Measurements from ENCODE around the gene ZNF771. TPM values are rescaled to one million over a fixed set of nuclear protein-coding genes. Genes with fewer than 3 reads are reported as not detected.

ZNF771 gene
- total and polyA plus RNA-seq, 9 of the 15 experiments (the other 6 are each of a cell fraction or from before 2014, with no cell fraction given), result 1.5 to 12.6 (median 4.4) TPM

- TF ChIP-seq ZBTB9 (CRISPR knock-in tag; IDR thresholded peaks at IDR 0.05) (peak; percentile 55; the same call in 1 of the 2 replicates), JUNB (CRISPR knock-in tag; conservative IDR thresholded peaks at IDR 0.05) (no peak), ZNF431 (CRISPR knock-in tag; IDR thresholded peaks at IDR 0.05) (no peak), PHF20 (IDR thresholded peaks at IDR 0.05; ENCODE audit: partially characterized antibody) (peak; percentile 62), C11orf30 (IDR thresholded peaks at IDR 0.05; ENCODE audit: low read depth) (0 out of 2 replicates have a peak, but pooled peaks have one; percentile 16), CREB1 (IDR thresholded peaks at IDR 0.05) (no peak), CREB1 (CRISPR knock-in tag; IDR thresholded peaks at IDR 0.05) (no peak), TEAD1 (CRISPR knock-in tag; IDR thresholded peaks at IDR 0.05) (no peak), ZNF324 (CRISPR knock-in tag; IDR thresholded peaks at IDR 0.05) (no peak), ZNF280A (IDR thresholded peaks at IDR 0.05; ENCODE audit: low read depth, partially characterized antibody) (no peak), HCFC1 (IDR thresholded peaks at IDR 0.05; ENCODE audit: low read depth, low read length) (peak; percentile 84), MCM7 (IDR thresholded peaks at IDR 0.05) (no peak), SMARCA4 (IDR thresholded peaks at IDR 0.05) (no peak), RBM22 (IDR thresholded peaks at IDR 0.05; ENCODE audit: low read depth, low read length, poor library complexity, severe bottlenecking) (no peak), RBFOX2 (IDR thresholded peaks at IDR 0.05; ENCODE audit: low read depth, low read length) (peak; percentile 82), ZNF134 (CRISPR knock-in tag; conservative IDR thresholded peaks at IDR 0.05) (no peak), HMGN3 (IDR thresholded peaks at IDR 0.05; ENCODE audit: borderline replicate concordance, extremely low read depth, insufficient read length, low read depth, low read length) (peak; percentile 60)
- TF ChIP-seq, protein P1, sequence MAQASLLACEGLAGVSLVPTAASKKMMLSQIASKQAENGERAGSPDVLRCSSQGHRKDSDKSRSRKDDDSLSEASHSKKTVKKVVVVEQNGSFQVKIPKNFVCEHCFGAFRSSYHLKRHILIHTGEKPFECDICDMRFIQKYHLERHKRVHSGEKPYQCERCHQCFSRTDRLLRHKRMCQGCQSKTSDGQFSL (CRISPR knock-in tag; IDR thresholded peaks at IDR 0.05), result no peak; the same call in 1 of the 2 replicates
- TF ChIP-seq, protein P1 (tag; IDR thresholded peaks at IDR 0.05), result no peak
- TF ChIP-seq, protein P2, sequence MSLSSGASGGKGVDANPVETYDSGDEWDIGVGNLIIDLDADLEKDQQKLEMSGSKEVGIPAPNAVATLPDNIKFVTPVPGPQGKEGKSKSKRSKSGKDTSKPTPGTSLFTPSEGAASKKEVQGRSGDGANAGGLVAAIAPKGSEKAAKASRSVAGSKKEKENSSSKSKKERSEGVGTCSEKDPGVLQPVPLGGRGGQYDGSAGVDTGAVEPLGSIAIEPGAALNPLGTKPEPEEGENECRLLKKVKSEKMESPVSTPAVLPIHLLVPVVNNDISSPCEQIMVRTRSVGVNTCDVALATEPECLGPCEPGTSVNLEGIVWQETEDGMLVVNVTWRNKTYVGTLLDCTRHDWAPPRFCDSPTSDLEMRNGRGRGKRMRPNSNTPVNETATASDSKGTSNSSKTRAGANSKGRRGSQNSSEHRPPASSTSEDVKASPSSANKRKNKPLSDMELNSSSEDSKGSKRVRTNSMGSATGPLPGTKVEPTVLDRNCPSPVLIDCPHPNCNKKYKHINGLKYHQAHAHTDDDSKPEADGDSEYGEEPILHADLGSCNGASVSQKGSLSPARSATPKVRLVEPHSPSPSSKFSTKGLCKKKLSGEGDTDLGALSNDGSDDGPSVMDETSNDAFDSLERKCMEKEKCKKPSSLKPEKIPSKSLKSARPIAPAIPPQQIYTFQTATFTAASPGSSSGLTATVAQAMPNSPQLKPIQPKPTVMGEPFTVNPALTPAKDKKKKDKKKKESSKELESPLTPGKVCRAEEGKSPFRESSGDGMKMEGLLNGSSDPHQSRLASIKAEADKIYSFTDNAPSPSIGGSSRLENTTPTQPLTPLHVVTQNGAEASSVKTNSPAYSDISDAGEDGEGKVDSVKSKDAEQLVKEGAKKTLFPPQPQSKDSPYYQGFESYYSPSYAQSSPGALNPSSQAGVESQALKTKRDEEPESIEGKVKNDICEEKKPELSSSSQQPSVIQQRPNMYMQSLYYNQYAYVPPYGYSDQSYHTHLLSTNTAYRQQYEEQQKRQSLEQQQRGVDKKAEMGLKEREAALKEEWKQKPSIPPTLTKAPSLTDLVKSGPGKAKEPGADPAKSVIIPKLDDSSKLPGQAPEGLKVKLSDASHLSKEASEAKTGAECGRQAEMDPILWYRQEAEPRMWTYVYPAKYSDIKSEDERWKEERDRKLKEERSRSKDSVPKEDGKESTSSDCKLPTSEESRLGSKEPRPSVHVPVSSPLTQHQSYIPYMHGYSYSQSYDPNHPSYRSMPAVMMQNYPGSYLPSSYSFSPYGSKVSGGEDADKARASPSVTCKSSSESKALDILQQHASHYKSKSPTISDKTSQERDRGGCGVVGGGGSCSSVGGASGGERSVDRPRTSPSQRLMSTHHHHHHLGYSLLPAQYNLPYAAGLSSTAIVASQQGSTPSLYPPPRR (CRISPR knock-in tag; IDR thresholded peaks at IDR 0.05; ENCODE audit: borderline replicate concordance), result no peak
Observed at GRCh38 chr16:30395155-30395991, 12.0 kb upstream of the ZNF771 start, which contains the start of gene ZNF48 (continued).

Measured in K562 (cell line).